ENCODE results near the gene GRHL3.
"Not testable (repeated sequence)": the region's sequence is repeated elsewhere in the genome, so short reads cannot be mapped to it uniquely, and the experiment has no call there.

The GRHL3 gene

DNA sequence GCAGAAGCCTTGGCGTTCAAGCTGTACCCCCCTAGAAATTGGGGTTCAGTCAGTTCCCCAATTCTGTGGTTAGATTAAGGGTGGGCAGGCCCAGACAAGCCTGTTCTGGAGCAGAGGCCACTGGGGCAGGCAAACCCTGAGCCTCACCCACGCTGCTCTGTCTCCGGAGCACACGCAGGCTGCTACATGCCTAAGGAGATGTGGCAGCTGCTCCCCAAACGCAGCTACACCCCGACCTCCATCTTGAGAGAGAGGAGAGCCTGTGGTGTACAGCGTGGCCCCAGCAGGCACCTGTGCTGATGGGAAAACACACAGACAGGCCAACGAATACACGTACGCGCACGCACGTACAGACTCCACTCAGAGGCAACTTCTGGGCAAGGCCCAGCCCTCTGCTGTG lies 33.9 kb upstream of the GRHL3 start:
- Histone ChIP-seq H3K14ac (ENCODE audit: low read length) (no peak overlapping the region), H3K79me2 (ENCODE audit: control insufficient read depth, insufficient read depth, low read length, poor library complexity) (no peaks in the 10 kb centered on the region), H2BK5ac (ENCODE audit: low read depth, low read length, poor library complexity) (no peak overlapping the region), H4K91ac (ENCODE audit: low read depth, low read length) (no peak overlapping the region), H4K12ac (ENCODE audit: low read depth, low read length) (no peak overlapping the region), H3K9ac (ENCODE audit: low read length) (no peak overlapping the region), H3K18ac (ENCODE audit: low read length) (no peak overlapping the region), H3K4me1 (ENCODE audit: control insufficient read depth in 1 of 2, insufficient read depth in 2 of 2, low read length in 2 of 2) (no peaks in the 10 kb centered on the region), H2BK120ac (ENCODE audit: insufficient read depth, low read length, poor library complexity) (no peak overlapping the region), H4K8ac (ENCODE audit: low read depth, low read length) (no peak overlapping the region), H2BK12ac (ENCODE audit: low read length) (no peak overlapping the region), H3K79me1 (ENCODE audit: low read length) (no peaks in the 10 kb centered on the region), H3K4me2 (ENCODE audit: low read length) (no peak overlapping the region), H3K27ac (ENCODE audit: low read depth, low read length) (no peak overlapping the region), H3K4me3 (ENCODE audit: low read depth, low read length) (no peak overlapping the region), H2AK5ac (ENCODE audit: low read length) (no peak overlapping the region), H3K23ac (ENCODE audit: low read length) (no peak overlapping the region), H3K9me3 (ENCODE audit: insufficient read depth, low read depth, low read length) (no peaks in the 10 kb centered on the region), H3K4ac (ENCODE audit: low read depth, low read length) (no peak overlapping the region), H2AFZ (ENCODE audit: insufficient read depth, low read length, poor library complexity) (no peak overlapping the region), H3K27me3 (ENCODE audit: insufficient read depth, low read length) (no peaks in the 10 kb centered on the region), H3K36me3 (ENCODE audit: control insufficient read depth in 1 of 2, insufficient read depth in 2 of 2, low read length in 2 of 2) (no peaks in the 10 kb centered on the region)
- WGBS (ENCODE audit: extremely low coverage, insufficient coverage, insufficient read length), result no CpG with 5 or more reads among the region's 13 CpGs
- no peak for DNase-seq

- no peak overlapping the region for H4K8ac ChIP-seq (ENCODE audit: low read depth, low read length)
These were observed 32.7 kb upstream of the GRHL3 start for GRCh38 chr1:24286246-24287010.

DNA sequence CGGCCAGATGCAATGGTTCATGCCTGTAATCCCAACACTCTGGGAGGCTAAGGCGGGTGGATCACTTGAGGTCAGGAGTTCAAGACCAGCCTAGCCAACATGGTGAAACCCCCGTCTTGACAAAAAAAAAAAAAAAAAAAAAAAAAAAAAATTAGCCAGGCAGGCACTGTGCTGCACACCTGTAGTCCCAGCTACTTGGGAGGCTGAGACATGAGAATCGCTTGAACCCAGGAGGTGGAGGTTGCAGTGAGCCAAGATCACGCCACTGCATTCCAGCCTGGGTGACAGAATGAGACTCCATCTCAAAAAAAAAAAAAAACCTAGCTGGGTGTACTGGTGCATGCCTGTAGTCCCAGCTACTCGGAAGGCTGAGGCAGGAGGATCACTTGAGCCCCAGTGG lies 31.4 kb upstream of the GRHL3 start:
- not testable (repeated sequence) for H3K4me3 ChIP-seq (ENCODE audit: low read depth, low read length); H3K27me3 ChIP-seq (ENCODE audit: insufficient read depth, low read length); H3K4me2 ChIP-seq (ENCODE audit: low read length); H3K79me2 ChIP-seq (ENCODE audit: control insufficient read depth, insufficient read depth, low read length, poor library complexity); H4K12ac ChIP-seq (ENCODE audit: low read depth, low read length); H3K4ac ChIP-seq (ENCODE audit: low read depth, low read length); H3K27ac ChIP-seq (ENCODE audit: low read depth, low read length); H3K18ac ChIP-seq (ENCODE audit: low read length); H3K9me3 ChIP-seq (ENCODE audit: insufficient read depth, low read depth, low read length); H2BK120ac ChIP-seq (ENCODE audit: insufficient read depth, low read length, poor library complexity); H2AK5ac ChIP-seq (ENCODE audit: low read length); H2AFZ ChIP-seq (ENCODE audit: insufficient read depth, low read length, poor library complexity); H2BK5ac ChIP-seq (ENCODE audit: low read depth, low read length, poor library complexity); H3K4me1 ChIP-seq (ENCODE audit: control insufficient read depth in 1 of 2, insufficient read depth in 2 of 2, low read length in 2 of 2); DNase-seq; H3K79me1 ChIP-seq (ENCODE audit: low read length); H3K36me3 ChIP-seq (ENCODE audit: control insufficient read depth in 1 of 2, insufficient read depth in 2 of 2, low read length in 2 of 2); H3K14ac ChIP-seq (ENCODE audit: low read length); H3K9ac ChIP-seq (ENCODE audit: low read length); H2BK12ac ChIP-seq (ENCODE audit: low read length); H4K8ac ChIP-seq (ENCODE audit: low read depth, low read length); H4K91ac ChIP-seq (ENCODE audit: low read depth, low read length); H3K23ac ChIP-seq (ENCODE audit: low read length)
- no CpG with 5 or more reads among the region's 6 CpGs for WGBS (ENCODE audit: extremely low coverage, insufficient coverage, insufficient read length)

More at GRCh38 chr1:24286246-24287010, 32.7 kb upstream of the GRHL3 start:
- Histone ChIP-seq H2BK120ac (ENCODE audit: insufficient read depth, low read length, poor library complexity) (no peak overlapping the region), H3K27me3 (ENCODE audit: insufficient read depth, low read length) (no peaks in the 10 kb centered on the region), H3K4me1 (ENCODE audit: control insufficient read depth in 1 of 2, insufficient read depth in 2 of 2, low read length in 2 of 2) (peaks cover 0 to 3% of the 10 kb centered on the region in 2 experiments), H3K79me1 (ENCODE audit: low read length) (no peaks in the 10 kb centered on the region), H4K91ac (ENCODE audit: low read depth, low read length) (no peak overlapping the region), H3K23ac (ENCODE audit: low read length) (no peak overlapping the region), H2AK5ac (ENCODE audit: low read length) (no peak overlapping the region), H3K18ac (ENCODE audit: low read length) (no peak overlapping the region), H3K14ac (ENCODE audit: low read length) (no peak overlapping the region), H2BK5ac (ENCODE audit: low read depth, low read length, poor library complexity) (no peak overlapping the region), H3K79me2 (ENCODE audit: control insufficient read depth, insufficient read depth, low read length, poor library complexity) (no peaks in the 10 kb centered on the region), H3K4ac (ENCODE audit: low read depth, low read length) (no peak overlapping the region), H3K9ac (ENCODE audit: low read length) (no peak overlapping the region), H3K36me3 (ENCODE audit: control insufficient read depth in 1 of 2, insufficient read depth in 2 of 2, low read length in 2 of 2) (no peaks in the 10 kb centered on the region), H4K12ac (ENCODE audit: low read depth, low read length) (no peak overlapping the region), H2AFZ (ENCODE audit: insufficient read depth, low read length, poor library complexity) (no peak overlapping the region), H2BK12ac (ENCODE audit: low read length) (no peak overlapping the region), H3K9me3 (ENCODE audit: insufficient read depth, low read depth, low read length) (no peaks in the 10 kb centered on the region), H3K4me3 (ENCODE audit: low read depth, low read length) (no peak overlapping the region), H3K27ac (ENCODE audit: low read depth, low read length) (no peak overlapping the region), H3K4me2 (ENCODE audit: low read length) (no peak overlapping the region)
- no CpG with 5 or more reads among the region's 11 CpGs for WGBS (ENCODE audit: extremely low coverage, insufficient coverage, insufficient read length)
- no peak for DNase-seq

DNA sequence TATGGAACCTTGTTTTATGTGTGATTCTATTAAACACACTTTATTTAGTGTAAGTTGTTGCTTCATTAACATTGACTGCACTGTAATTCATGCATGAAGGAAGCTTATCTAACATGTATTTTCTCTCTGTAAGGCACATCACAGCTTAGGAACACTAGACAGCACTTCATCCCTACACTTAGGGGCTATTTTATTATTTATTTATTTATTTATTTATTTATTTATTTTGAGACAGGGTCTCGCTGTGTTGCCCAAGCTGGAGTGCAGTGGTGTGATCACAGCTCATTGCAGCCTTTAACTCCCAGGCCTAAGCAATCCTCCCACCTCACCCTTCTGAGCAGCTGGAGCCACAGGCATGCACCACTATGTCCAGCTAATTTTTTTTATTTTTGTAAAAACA lies 30.7 kb upstream of the GRHL3 start:
- H4K8ac ChIP-seq (ENCODE audit: low read depth, low read length), result no peak overlapping the region
- no peak overlapping the region for H3K4me2 ChIP-seq (ENCODE audit: low read length)
- H2AK5ac ChIP-seq (ENCODE audit: low read length), result no peak overlapping the region
- no peaks in the 10 kb centered on the region for H3K79me1 ChIP-seq (ENCODE audit: low read length)
- no peak overlapping the region for H3K9ac ChIP-seq (ENCODE audit: low read length)
- H3K79me2 ChIP-seq (ENCODE audit: control insufficient read depth, insufficient read depth, low read length, poor library complexity), result no peaks in the 10 kb centered on the region
- no peak overlapping the region for H3K18ac ChIP-seq (ENCODE audit: low read length)
- DNase-seq, result no peak
- no peak overlapping the region for H2BK5ac ChIP-seq (ENCODE audit: low read depth, low read length, poor library complexity)
- H2AFZ ChIP-seq (ENCODE audit: insufficient read depth, low read length, poor library complexity), result no peak overlapping the region
- H3K14ac ChIP-seq (ENCODE audit: low read length), result no peak overlapping the region
- peaks cover 0 to 7% of the 10 kb centered on the region in 2 experiments for H3K4me1 ChIP-seq (ENCODE audit: control insufficient read depth in 1 of 2, insufficient read depth in 2 of 2, low read length in 2 of 2)
- H4K12ac ChIP-seq (ENCODE audit: low read depth, low read length), result no peak overlapping the region
- no peaks in the 10 kb centered on the region for H3K36me3 ChIP-seq (ENCODE audit: control insufficient read depth in 1 of 2, insufficient read depth in 2 of 2, low read length in 2 of 2)
- no peak overlapping the region for H2BK12ac ChIP-seq (ENCODE audit: low read length)
- no CpG with 5 or more reads among the region's 1 CpG for WGBS (ENCODE audit: extremely low coverage, insufficient coverage, insufficient read length)
- no peak overlapping the region for H4K91ac ChIP-seq (ENCODE audit: low read depth, low read length)
- H3K27me3 ChIP-seq (ENCODE audit: insufficient read depth, low read length), result no peaks in the 10 kb centered on the region
- no peak overlapping the region for H3K4ac ChIP-seq (ENCODE audit: low read depth, low read length)
- H3K27ac ChIP-seq (ENCODE audit: low read depth, low read length), result no peak overlapping the region
- H2BK120ac ChIP-seq (ENCODE audit: insufficient read depth, low read length, poor library complexity), result no peak overlapping the region
- H3K9me3 ChIP-seq (ENCODE audit: insufficient read depth, low read depth, low read length), result no peaks in the 10 kb centered on the region
- H3K4me3 ChIP-seq (ENCODE audit: low read depth, low read length), result no peak overlapping the region
- H3K23ac ChIP-seq (ENCODE audit: low read length), result no peak overlapping the region
